Stimulated activated CD4-positive, alpha-beta T cell treated with anti-CD3 and anti-CD28 coated beads, TNF-alpha, amount 100 ng/mL, for 4 hours (primary cell): Measurements from ENCODE around the gene TANGO2.

ENCODE experiments used
- DNase-seq, 3 experiments: peaks; one replicate each; pipeline ENCODE4 v3.0.0-alpha.2; 2020; ENCODE audit warnings: low read depth in 3 of 3

Gene TANGO2

GRCh38 chr22:20043057-20043996 is 22.4 kb downstream of the TANGO2 start:
- DNase-seq: no peak

- no peak for DNase-seq
Observed at GRCh38 chr22:20043997-20044342, 23.1 kb downstream of the TANGO2 start.

- DNase-seq: no peak
Observed at GRCh38 chr22:20044495-20045151, 23.7 kb downstream of the TANGO2 start.

GRCh38 chr22:20046730-20047129 is 25.8 kb downstream of the TANGO2 start:
- DNase-seq: no peak

GRCh38 chr22:20051927-20052308 is 31.0 kb downstream of the TANGO2 start:
- DNase-seq: no peak

- no peak for DNase-seq
Observed at GRCh38 chr22:20052309-20053259, 31.7 kb downstream of the TANGO2 start.

- DNase-seq: no peak
Observed at GRCh38 chr22:20053407-20054033, 32.6 kb downstream of the TANGO2 start.

GRCh38 chr22:20054034-20054427 is 33.1 kb downstream of the TANGO2 start:
- DNase-seq: no peak

GRCh38 chr22:20054485-20054884 is 33.6 kb downstream of the TANGO2 start:
- DNase-seq: no peak

- DNase-seq: no peak
Observed at GRCh38 chr22:20055144-20055543, 34.2 kb downstream of the TANGO2 start.

- DNase-seq: no peak
Observed at GRCh38 chr22:20055654-20056053, 34.7 kb downstream of the TANGO2 start.

GRCh38 chr22:20056161-20056560 is 35.3 kb downstream of the TANGO2 start:
- no peak for DNase-seq

- DNase-seq: no peak
Observed at GRCh38 chr22:20056696-20057386, 35.9 kb downstream of the TANGO2 start.

- no peak for DNase-seq
Observed at GRCh38 chr22:20057596-20058268, 36.8 kb downstream of the TANGO2 start.

GRCh38 chr22:20058989-20059770 is 38.3 kb downstream of the TANGO2 start:
- DNase-seq: no peak

- no peak for DNase-seq
Observed at GRCh38 chr22:20060700-20061480, 40.0 kb downstream of the TANGO2 start.

GRCh38 chr22:20061481-20061861 is 40.6 kb downstream of the TANGO2 start:
- DNase-seq: no peak

- DNase-seq: no peak
Observed at GRCh38 chr22:20062043-20062765, 41.3 kb downstream of the TANGO2 start.
